OCI-LY1 (cell line): ENCODE data around the gene DENND6A.

ENCODE experiments used
- EZH2 ChIP-seq: fragments of 200-600 bp; sonication (generic), shearing (Covaris generic); IDR thresholded peaks from 2 replicates; pipeline ENCODE4 v1.8.0; 2017; ENCODE audit warnings: borderline replicate concordance, mixed run types, mild to moderate bottlenecking, antibody characterized with exemption, low read length, moderate library complexity, mixed read lengths
- TF ChIP-seq, protein P1 (sequence below): fragments of 200-600 bp; sonication (generic), shearing (Covaris generic); IDR thresholded peaks from 2 replicates; pipeline ENCODE4 v1.5.1; 2017; ENCODE audit warnings: mild to moderate bottlenecking, antibody characterized with exemption, low read length, moderate library complexity, mixed read lengths

DNA sequence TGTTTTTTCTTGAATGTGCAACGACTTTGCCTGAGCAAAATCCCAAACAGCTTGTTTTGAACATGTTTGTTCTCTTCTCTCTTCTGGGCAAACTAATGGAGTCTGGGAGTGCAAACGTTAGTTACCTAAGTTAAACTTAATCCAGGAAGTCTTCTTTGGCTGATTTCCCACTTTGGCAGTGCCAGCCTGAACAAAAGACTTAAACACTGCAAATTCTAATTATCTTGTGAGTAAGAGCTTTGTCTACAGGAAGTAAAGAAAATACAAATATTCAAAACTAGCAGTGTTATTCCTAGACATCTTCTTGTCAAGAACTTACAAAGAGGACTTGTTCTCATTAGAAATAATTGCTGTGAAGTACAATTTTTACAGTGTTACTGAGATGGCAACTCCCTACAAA lies 16.7 kb upstream of the DENND6A start:
- TF ChIP-seq, protein P1, sequence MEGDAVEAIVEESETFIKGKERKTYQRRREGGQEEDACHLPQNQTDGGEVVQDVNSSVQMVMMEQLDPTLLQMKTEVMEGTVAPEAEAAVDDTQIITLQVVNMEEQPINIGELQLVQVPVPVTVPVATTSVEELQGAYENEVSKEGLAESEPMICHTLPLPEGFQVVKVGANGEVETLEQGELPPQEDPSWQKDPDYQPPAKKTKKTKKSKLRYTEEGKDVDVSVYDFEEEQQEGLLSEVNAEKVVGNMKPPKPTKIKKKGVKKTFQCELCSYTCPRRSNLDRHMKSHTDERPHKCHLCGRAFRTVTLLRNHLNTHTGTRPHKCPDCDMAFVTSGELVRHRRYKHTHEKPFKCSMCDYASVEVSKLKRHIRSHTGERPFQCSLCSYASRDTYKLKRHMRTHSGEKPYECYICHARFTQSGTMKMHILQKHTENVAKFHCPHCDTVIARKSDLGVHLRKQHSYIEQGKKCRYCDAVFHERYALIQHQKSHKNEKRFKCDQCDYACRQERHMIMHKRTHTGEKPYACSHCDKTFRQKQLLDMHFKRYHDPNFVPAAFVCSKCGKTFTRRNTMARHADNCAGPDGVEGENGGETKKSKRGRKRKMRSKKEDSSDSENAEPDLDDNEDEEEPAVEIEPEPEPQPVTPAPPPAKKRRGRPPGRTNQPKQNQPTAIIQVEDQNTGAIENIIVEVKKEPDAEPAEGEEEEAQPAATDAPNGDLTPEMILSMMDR: no peak
- no peak for TF ChIP-seq EZH2
